ENCODE data around the gene CD28.
"Not testable (repeated sequence)": the region's sequence is repeated elsewhere in the genome, so short reads cannot be mapped to it uniquely, and the experiment has no call there.

CD28 gene

GRCh38 chr2:203785391-203786110 is 79.1 kb downstream of the CD28 start:
- DNase-seq, result not testable (repeated sequence)

DNA sequence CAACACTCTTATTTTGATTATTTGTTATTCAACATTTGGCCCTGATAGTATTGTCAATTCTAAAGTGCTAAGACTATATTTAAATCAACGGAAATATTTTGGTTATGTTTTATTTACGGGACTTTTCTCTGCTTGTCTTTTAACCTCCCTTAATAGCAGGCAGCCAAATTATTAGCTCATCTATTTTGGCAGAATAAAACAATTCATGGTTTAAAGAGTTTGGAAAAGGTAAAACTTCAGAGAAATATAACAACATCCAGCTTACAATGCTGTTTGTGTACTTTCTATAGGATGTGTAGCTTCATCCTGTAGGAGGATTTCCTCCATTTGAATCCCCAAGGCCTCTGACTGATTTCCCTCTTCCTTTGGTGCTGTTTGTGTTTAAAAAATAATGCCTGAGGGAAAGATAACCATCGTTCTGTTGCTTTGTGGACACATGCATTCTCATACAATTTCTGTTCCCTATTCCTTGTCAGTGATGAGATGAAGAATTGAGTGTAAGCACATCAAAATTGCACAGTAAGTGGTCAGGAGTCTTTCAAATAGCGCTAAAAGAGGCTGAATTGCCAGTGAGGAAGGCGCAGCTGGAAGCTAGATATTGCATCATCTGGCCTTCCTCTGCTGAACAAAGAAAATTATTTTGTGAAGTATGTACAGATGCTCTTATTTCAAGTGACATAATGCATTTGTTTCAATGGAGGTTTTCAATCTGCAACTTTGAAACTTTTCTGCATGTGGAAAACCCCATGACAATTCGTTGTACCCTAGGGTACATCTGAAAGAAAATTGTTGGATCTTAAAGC is 80.3 kb downstream of the CD28 start:
- DNase-seq, result no peak

- DNase-seq, result no peak
Observed at GRCh38 chr2:203787979-203788378, 81.5 kb downstream of the CD28 start.
